Brain microvascular endothelial cell (primary cell): ENCODE data around the gene KIAA1210.
"Not testable (repeated sequence)": the region's sequence is repeated elsewhere in the genome, so short reads cannot be mapped to it uniquely, and the experiment has no call there.

Source experiments
- DNase-seq: peaks from one replicate; pipeline ENCODE4 v3.0.0-alpha.2; 2020
- H3K27ac ChIP-seq: fragments of 250-450 bp; sonication (Bioruptor Pico); 2 replicates; pipeline ENCODE4 v1.5.1; 2020; ENCODE audit warnings: mild to moderate bottlenecking, moderate library complexity
- H3K27me3 ChIP-seq: fragments of 250-450 bp; sonication (Bioruptor Pico); replicated peaks from 2 replicates; pipeline ENCODE4 v1.5.1; 2020; ENCODE audit warnings: mild to moderate bottlenecking
- H3K36me3 ChIP-seq: fragments of 250-450 bp; sonication (Bioruptor Pico); replicated peaks from 2 replicates; pipeline ENCODE4 v1.5.1; 2020; ENCODE audit warnings: mild to moderate bottlenecking
- H3K4me3 ChIP-seq: 2 replicates; pipeline ENCODE4 v1.5.1; 2011; ENCODE audit warnings: low read depth, mild to moderate bottlenecking, control low read depth, low read length, moderate library complexity
- in situ Hi-C: cut with HindIII; loops from 2 replicates; pipeline ENCODE4 v1.10.0; 2017; ENCODE audit warnings: low sequenced_read_pairs, low pct_ligation_motif_present
- TF ChIP-seq, protein P1 (sequence below): IDR thresholded peaks from 2 replicates; pipeline ENCODE4 v1.5.1; 2011; ENCODE audit warnings: low read depth, mild to moderate bottlenecking, moderate library complexity, low read length, control low read depth, inconsistent platforms; ENCODE audit errors: missing control alignments

The KIAA1210 gene

DNA sequence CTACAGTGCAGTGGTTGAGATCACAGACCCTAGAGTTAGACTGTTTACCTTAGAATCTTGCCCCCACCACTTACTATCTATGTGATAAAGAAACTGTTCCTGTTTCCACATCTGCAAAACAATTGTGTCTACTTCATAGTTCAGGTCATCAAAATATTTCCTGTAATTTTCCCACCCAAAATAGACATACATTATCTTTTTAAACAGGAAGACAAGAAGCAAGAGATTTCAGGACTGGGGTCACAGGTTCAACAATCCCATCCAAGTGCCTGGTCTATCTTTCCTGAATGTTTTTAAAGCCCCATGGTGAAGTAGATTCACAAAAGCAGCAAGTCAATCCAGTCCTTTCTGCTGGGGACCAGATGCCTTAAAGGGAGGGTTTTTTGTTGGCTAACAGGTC lies 96.6 kb downstream of the KIAA1210 start:
- in situ Hi-C loops, result no loop called here
- TF ChIP-seq, protein P1, sequence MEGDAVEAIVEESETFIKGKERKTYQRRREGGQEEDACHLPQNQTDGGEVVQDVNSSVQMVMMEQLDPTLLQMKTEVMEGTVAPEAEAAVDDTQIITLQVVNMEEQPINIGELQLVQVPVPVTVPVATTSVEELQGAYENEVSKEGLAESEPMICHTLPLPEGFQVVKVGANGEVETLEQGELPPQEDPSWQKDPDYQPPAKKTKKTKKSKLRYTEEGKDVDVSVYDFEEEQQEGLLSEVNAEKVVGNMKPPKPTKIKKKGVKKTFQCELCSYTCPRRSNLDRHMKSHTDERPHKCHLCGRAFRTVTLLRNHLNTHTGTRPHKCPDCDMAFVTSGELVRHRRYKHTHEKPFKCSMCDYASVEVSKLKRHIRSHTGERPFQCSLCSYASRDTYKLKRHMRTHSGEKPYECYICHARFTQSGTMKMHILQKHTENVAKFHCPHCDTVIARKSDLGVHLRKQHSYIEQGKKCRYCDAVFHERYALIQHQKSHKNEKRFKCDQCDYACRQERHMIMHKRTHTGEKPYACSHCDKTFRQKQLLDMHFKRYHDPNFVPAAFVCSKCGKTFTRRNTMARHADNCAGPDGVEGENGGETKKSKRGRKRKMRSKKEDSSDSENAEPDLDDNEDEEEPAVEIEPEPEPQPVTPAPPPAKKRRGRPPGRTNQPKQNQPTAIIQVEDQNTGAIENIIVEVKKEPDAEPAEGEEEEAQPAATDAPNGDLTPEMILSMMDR, result no peak
- Histone ChIP-seq H3K36me3 (no peaks in the 10 kb centered on the region), H3K4me3 (no peak overlapping the region), H3K27ac (no peak overlapping the region), H3K27me3 (no peaks in the 10 kb centered on the region)
- no peak for DNase-seq

DNA sequence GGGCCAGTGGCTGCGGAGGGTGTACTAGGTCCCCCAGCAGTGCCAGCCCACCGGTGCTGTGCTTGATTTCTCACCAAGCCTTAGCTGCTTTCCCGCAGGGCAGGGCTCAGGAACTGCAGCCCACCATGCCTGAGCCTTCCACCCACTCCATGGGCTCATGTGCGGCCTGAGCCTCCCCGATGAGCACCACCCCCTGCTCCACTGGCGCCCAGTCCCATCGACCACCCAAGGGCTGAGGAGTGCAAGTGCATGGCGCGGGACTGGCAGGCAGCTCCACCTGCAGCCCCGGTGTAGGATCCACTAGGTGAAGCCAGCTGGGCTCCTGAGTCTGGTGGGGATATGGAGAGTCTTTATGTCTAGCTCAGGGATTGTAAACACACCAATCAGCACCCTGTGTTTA lies 98.0 kb downstream of the KIAA1210 start:
- not testable (repeated sequence) for DNase-seq

DNA sequence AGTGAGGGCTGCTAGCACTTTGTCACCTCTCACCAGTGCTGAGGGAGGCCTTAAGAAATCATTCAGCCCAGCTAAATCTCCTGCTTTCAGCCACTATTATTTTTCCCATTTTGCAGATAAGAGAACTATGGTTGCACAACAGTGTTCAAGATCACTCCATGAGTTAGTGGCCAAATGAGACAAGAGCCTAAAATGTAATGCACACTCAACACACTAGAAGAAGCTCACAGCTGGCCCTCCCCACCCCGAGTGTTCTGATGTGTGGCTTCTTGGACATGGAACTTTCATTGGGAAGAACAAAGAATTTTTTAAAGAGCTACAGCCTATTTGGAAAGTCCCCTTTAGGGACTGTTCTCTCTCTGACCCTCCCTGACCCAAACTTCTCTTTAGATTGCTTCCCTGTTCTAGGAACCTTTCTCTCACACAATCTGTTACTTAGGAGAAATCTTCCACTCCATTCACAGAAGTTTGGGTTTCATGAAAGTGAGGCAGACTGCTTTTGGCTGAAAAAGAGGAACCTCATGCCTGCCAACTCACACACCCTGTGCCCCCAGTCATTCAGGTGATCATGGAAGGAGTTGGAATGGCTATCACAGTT lies 98.8 kb downstream of the KIAA1210 start:
- no peak for DNase-seq

More for the DNA sequence above, 98.0 kb downstream of the KIAA1210 start:
- H3K27me3 ChIP-seq, H3K4me3 ChIP-seq, H3K27ac ChIP-seq, H3K36me3 ChIP-seq, in situ Hi-C loops: not testable (repeated sequence)

More for the DNA sequence above, 98.8 kb downstream of the KIAA1210 start:
- in situ Hi-C loops, result no loop called here
- H3K36me3 ChIP-seq, result no peaks in the 10 kb centered on the region
- no peak overlapping the region for H3K4me3 ChIP-seq
- TF ChIP-seq, protein P1, result no peak
- no peak overlapping the region for H3K27ac ChIP-seq
- no peaks in the 10 kb centered on the region for H3K27me3 ChIP-seq
